GM18526 (cell line): ENCODE results near the gene STK24.

Experiments used
- POLR2A ChIP-seq: IDR thresholded peaks from 3 replicates; pipeline ENCODE4 v1.6.1; 2011; ENCODE audit not compliant: insufficient read length; ENCODE audit errors: extremely low read depth

STK24 gene

DNA sequence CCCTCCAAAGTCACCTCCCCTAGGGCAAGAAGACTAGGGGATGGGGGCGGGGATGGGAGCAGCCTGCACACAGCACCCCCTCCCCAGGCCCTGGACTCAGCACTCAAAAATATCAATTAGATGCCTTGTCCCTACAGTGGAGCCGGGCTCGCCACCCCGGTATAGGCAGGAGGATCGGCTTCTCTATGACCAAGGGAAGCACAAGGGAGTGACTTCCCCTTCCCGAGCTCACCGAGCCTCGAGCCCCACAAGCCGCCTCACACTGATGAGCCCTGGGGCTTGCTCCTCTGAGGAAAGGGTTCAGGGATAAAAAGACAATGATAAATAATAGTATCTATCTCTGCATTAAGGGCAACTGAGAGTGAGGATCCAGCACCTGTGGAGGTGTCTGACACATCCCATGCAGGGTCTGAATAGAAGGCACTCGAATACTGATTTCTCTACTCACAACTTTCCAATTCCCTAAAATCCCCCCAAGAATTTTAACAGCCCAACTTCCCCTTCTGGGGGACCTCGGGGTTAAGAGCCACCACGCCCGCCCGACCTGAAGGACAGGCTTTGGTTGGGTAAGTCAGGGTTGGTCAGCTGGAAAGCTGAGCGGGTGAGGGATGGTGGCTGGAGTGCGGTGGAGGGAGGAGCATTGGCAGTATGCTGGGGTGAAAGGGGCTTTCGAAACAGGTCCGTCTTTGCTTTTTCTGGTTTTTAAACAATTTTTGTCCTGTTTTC lies 51.3 kb downstream of the STK24 start:
- no peak for TF ChIP-seq POLR2A

DNA sequence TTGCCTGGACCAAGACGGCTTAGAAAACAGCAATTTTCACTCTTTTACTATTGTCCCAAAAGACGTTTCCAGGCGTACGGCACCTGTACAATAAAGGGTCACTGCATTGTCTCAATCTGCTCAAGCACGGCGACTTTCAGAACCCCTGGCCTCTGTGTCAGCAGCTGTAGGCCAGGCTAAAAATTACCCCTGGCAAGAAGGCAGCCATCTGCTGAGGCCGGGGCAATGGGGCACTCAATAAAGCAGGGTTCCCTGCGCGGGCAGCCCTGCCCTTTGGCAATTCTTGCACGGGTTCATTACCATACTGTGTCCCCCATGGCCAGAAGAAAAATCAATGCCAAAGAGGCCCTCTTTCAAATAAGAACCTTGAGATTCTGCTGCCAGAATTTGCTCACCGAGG lies 52.1 kb downstream of the STK24 start:
- TF ChIP-seq POLR2A = no peak

DNA sequence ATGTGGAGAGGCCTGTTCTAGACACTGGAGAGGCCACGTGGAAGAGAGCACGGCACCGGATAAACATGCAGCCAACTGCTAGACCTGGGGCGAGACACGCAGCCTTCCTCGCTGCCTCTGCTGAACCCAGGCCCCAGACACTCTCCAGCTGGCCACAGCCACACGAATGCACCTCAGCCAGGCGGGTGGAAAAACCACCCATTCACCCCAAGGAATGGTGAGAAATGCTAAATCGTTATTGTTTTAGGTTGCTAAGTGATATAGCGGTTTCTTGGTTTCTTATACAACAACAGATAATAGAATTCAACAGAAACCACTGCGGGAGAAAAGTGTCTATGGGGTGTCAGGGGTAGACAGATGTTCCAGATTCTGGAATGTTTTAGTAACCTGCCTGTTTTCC lies 52.5 kb downstream of the STK24 start:
- no peak for TF ChIP-seq POLR2A

DNA sequence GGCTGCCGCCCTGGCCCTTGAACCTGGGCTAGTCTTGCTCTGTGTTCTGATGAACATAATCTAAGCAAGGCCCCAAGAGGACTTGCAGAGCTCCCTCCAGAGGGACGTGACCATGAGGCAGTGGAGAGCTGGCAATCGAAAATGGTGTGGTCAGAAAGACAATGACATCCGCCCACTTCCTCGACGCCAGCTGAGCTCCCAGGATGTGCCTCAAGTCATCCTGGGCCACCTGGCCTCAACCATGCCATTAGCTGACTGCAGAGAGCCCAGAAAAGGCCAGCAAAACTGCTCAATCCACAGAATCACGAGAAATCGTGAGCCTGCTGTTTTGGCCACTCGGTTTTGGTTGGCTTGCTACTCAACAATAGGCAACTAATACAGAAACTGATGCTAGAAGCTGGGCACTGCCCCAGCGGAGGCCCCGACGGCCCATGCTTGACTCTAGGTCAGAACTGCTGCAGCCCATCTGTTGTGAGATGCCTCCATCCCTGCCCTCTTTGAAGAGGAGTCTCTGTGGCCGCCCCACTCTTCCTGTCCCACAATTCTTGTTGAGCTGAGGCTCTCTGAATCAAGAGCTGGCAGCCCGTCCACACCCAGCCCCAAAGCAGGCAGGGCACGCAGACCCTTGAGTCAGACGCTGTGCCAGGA lies 53.3 kb downstream of the STK24 start:
- no peak for TF ChIP-seq POLR2A

DNA sequence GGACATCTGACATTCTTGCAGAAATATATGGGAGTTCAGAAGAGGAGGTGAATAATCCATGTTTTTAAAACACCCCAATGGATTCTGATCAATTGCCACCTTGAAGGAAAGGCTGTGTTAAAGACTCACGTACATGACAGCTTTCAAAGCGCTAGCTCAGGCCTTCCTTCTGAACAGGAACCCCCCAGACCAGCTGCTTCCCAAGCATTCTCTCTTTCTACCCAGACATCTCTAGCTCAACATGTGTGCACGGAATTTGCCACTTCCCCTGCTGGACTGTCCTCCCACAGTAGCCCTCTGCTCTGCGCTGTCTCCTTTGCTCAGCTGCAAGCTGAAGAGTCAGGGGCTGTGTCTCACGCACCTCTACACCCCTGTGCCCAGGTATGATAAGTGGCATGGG lies 54.5 kb downstream of the STK24 start:
- no peak for TF ChIP-seq POLR2A

DNA sequence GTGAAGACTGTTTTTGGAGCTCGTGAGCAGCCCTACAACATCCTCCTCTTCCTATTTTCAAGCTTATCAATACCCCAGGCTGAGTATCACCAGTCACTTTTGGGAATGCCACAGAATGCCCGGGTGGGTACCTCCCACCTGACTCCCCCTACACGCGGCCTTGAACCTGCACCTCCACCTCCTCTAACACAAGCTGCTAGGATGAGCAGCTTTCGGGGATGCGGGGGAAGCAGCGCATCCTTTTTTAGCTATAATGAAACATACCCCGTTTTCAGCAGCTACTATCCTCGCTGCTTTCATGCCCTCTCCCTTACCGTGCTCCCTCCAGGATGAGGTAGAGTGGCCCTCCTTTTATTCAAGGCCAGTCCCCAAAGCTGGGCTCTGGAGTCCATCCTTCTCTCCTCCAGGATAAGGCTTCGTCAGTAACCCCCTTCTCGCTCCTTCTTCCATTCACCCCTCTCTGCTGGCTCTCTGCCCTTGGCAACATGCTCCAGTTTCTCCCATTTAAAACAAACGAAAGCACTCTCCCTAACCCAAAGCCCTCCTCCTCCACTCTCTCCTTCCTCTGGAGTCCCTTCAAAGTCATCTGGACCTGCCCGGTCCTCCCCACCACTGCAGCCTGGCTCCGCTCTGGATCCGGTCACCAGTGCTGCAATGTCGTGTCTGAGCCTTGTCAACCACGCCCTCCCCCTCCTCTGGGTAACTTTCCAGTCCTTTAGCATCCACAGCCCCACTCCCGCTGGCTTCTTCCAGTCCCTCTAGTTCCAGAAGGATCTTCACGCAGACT lies 55.3 kb downstream of the STK24 start:
- TF ChIP-seq POLR2A = no peak

DNA sequence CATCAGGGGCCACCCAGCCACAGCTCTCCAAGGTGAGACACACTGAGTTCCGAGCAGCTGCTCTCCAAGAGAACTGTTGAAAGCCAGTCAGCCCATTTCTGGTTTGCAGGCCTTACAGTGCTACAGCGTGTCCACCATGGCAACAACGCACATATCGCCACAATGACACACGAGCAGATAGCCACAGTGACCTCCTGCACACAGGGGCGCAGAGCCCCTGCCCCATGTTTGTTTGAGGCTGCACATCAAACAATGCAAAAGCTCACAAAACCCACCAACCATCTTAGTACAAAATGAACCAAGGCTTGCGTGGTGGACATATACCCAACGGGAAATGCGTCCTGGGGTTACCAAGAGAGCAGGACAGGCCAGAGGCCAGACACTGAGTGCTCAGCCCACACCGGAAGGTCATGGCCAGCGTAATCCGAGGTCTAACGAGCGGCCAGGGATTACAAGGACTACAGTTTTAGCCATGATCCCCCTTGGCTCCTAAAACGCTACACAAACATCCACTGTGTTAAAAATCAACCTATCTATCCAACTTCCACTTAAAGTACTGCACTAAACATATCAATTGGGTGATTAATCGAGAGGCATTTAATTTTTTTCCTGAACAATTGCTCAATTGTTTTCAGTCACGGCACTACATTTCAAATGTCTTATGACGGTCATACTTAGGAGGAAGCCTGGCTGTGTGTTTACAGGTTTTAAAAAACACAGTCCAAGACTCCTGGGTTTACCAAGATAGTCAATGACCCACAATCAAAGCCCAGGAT lies 56.0 kb downstream of the STK24 start:
- no peak for TF ChIP-seq POLR2A

DNA sequence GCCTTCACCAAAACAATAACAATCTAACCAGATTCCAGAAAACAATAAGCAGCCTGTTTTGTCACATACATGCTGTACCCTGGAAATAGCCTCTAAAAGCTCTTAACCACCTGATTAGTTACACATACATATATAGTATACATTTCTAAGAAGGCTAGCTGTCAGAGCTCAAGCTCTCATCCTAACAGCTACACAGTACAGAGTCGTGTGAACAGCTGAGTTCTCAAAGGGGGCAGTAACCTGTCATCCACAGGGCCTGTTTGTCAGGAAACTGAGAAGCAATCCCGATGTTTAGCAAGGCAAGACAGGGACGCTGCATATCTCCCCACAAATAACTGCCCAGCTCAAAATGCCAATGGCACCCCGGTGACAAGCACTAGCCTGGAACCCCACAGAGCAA lies 56.9 kb downstream of the STK24 start:
- TF ChIP-seq POLR2A = no peak

DNA sequence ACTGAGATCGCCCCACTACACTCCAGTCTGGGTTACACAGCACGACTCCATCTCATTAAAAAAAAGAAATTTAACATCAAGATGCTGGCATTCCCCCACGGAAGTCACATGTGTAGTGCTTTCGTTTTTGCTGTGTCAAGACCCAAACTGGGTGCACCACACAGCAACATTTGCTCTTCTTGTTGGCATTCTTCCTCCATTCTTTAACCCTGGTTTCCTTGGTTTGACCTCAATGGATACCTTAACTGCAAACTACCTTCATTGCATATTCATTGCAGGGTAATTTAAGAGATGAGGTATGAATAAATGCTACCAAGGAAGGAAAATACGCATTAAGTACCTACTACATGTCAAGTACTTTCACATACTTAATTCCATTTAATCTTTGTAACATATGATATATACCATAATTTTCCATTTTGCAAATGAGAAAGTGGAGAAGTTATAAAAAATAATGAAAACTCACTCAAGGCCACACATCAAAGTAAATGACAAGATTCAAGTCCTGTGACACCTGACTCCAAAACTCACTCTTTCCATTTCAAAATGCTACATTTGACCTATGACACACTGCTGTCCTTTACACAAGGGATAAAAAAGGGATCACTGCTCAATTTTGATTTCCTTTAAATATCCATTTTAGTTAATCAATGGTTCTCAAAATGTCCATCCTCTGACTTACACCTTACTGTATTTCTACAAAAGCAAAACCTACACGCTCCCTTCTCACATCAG lies 59.2 kb downstream of the STK24 start:
- TF ChIP-seq POLR2A = no peak

DNA sequence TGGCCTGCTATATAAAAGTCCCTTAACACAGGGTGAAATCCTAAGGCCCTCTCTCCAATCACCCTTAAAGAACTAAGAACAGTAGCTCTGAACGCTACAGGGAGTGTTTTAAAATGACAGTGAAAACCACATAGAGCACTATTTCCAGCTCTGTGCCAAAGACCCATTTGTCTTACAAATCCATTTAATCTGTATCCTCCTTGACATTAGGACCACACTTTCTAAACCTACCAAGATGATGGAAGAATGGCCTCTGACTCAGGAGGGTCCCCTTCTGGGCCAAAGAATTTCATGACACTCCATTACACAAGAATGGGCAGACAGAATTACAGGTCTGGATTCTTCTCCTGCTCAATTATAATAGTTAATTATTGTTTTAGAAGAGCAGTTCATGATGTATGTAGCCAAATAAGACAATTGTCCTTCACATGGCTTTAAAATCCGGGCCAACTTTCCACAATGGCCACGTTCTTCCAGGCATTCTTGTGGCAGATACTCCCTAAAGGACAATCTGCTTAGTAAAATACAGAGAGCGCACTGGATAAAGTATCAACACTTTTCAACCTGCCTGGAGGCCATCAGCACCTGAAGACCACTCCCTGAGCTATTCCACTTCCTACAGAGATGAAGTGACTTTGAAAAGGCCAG lies 61.0 kb downstream of the STK24 start:
- TF ChIP-seq POLR2A = no peak

DNA sequence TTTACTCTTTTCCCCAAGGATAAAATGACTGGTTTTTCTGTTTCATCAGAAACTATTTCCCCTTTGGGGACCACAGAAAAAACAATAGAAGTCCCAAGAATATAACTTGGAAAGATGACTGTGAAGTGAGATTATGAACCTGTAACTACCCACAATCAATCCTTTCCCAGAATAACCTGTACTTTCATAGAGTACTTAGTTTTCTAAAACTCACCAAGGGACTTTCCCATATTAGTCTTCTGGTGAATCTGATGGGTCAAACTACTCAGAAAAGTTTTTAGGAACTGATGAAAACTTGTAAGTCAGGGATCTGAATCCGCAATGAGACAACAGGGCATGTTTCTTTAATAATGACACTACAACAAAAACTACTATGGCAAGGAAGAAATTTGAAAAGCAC lies 62.6 kb downstream of the STK24 start:
- no peak for TF ChIP-seq POLR2A

DNA sequence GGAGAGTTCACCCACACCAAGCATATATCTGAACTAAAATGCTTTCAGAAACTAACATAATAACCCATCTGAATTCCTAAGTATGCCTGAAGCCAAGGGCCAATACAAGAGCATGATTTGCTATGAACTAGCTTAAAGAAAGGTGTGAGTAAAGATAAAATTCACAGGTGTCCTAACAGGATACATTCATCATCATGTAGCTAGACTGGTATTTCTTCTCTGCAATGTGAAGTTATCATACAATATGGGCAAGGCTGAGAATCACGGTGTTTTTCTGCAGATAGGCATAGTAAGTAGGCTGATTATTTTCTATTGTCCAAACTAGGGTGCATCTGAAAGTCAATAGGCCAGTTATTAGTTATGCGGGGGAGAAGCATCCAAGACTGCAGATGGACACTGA lies 63.1 kb downstream of the STK24 start:
- no peak for TF ChIP-seq POLR2A

DNA sequence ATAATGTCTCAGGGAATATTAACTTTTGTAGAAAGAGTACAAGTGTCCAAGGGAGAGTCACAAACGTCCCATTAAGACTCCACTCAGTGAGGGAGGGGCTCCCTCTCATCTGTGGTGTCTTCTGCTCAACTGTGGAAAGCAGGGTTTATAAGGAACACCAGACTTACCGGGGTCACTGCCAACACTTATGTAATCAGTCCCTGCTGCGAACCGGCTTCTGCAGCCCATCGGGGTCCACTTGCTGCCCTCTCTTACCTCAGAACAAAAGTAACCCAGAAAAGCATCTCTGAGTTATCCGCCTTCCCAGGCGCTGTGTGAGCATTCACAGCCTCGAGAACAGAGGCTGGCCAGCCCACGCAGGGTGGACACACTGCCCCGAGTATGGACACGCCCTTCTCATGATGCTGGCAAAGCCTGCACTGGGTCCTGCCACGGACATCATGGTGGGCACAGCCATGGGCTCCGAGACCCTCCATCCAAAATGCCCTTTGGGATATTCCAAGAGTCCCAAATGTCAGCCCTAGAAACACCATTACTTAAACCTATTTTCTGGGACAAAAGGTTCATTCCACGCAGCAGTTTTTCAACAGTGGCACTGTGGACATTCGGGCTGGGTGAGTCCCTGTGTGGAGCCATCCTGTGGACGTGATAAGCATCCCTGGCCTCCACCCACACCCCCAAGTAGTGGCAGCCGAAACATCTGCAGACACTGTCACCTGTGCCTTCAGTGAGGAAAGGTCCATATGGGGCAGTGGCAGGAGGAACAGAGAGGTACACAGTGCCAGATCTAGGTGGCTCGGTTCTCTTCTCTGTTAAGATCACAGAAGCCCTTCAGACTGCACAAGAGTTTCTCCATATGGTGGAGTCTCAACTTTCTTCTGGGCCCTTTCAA lies 63.9 kb downstream of the STK24 start:
- no peak for TF ChIP-seq POLR2A
